Bronchial epithelial cell (primary cell): ENCODE data around the gene PEX14. TPM values are rescaled to one million over a fixed set of nuclear protein-coding genes. Genes with fewer than 3 reads are reported as not detected.

ENCODE experiments used
- DNase-seq: peaks from one replicate; pipeline ENCODE4 v3.0.0-alpha.2; 2010; ENCODE audit warnings: low read depth
- FAIRE-seq: peaks from 2 replicates; lab custom pipeline; 2011; peaks lifted over from hg19 to GRCh38; lab: Jason Lieb, UNC
- H3K27me3 ChIP-seq: 2 replicates; pipeline ENCODE4 v1.5.1; 2011; ENCODE audit warnings: low read length; ENCODE audit not compliant: control insufficient read depth, insufficient read depth
- H3K36me3 ChIP-seq: 2 replicates; pipeline ENCODE4 v1.5.1; 2011; ENCODE audit warnings: low read length; ENCODE audit not compliant: control insufficient read depth, insufficient read depth
- H3K4me3 ChIP-seq: 2 replicates; pipeline ENCODE4 v1.5.1; 2011; ENCODE audit warnings: mild to moderate bottlenecking, low read depth, low read length, control low read depth
- total RNA-seq: library from RNA; depleted of rRNA; stranded (reverse); fragments of >200 nt; gene quantifications from 2 replicates; pipeline ENCODE4 v1.2.1, GENCODE V29; 2014
- TF ChIP-seq, protein P1 (sequence below): IDR thresholded peaks from 2 replicates; pipeline ENCODE4 v1.5.1; 2011; ENCODE audit warnings: mild to moderate bottlenecking, moderate library complexity, low read length, control low read depth, inconsistent platforms; ENCODE audit not compliant: insufficient read depth, severe bottlenecking

PEX14 gene
- total RNA-seq, 1 donor from 2014 or later = 8.7 TPM

DNA sequence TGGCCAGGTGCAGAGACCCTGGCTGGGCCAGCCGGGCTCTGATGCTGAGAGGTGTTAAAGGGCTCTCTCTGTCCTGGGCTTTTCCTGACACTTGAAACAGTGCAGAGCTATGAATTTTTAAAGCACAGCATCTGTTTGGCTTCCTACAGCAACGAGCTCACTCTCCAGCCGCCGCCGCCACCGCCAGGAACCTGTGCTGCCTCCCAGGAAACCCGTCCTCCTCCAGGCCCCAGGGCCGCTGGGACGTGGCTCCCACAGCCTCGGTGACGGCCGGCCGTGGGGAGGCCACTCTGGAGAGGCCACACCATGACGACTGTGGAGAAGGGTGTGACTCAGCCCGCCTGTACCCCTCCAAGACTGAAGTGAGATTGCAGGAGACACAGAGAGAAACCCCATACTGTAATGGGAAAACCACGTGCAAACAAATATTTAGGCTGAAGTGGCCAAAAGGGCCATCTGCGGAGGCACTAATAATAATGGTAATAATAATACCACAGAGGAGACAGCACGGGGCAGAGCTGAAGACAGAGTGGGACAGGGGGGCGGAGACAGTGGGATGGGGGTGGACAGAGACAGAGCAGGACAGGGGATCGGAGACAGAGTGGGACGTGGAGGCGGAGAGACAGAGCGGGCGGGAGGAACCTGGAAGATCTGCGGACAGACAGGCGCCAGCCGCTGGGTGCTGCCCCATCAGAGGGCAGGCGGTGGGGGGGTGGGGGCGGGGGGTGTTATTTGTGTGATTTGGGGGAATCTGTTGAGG, 182.5 kb downstream of the PEX14 start:
- H3K36me3 ChIP-seq = peaks cover 28% of the 10 kb centered on the region
- H3K4me3 ChIP-seq = no peak overlapping the region
- TF ChIP-seq, protein P1, sequence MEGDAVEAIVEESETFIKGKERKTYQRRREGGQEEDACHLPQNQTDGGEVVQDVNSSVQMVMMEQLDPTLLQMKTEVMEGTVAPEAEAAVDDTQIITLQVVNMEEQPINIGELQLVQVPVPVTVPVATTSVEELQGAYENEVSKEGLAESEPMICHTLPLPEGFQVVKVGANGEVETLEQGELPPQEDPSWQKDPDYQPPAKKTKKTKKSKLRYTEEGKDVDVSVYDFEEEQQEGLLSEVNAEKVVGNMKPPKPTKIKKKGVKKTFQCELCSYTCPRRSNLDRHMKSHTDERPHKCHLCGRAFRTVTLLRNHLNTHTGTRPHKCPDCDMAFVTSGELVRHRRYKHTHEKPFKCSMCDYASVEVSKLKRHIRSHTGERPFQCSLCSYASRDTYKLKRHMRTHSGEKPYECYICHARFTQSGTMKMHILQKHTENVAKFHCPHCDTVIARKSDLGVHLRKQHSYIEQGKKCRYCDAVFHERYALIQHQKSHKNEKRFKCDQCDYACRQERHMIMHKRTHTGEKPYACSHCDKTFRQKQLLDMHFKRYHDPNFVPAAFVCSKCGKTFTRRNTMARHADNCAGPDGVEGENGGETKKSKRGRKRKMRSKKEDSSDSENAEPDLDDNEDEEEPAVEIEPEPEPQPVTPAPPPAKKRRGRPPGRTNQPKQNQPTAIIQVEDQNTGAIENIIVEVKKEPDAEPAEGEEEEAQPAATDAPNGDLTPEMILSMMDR = no peak
- DNase-seq (no peak), FAIRE-seq (no peak)
- no peaks in the 10 kb centered on the region for H3K27me3 ChIP-seq

DNA sequence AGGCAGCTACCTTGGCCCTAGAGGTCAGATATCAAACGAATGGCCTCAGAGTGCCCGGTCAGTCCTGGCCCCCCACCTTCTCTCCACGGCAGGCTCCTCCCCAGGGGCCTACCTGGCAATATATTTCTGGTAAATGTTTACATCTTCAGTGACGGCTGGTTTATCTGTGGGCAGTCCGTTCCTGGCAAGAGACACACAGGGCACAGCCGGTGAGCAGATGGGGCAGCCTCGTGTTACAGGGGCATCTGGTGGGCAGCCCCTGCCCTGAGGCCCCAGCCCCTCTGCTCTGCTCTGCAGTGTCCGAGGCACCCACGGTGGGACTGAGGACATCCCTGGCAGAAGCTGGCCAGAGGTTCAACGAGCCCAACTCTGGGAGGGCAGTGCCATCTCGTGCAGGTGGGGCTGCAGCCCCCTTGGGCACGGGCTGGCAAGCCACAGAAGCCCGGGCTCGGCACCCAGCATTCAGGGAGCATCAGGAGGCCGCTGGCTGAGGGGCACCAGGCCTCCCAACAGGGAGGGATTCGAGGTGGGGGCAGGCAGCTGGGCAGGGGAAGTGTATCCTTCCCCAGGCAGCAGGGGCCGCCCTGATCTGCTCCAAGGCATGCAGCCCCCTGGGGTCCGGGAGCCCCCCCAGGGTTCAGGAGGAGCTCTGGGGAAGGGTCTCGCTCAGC, 183.8 kb downstream of the PEX14 start:
- FAIRE-seq = no peak
- no peak for DNase-seq
- TF ChIP-seq, protein P1 = no peak
- Histone ChIP-seq H3K36me3 (peaks cover 28% of the 10 kb centered on the region), H3K4me3 (no peak overlapping the region), H3K27me3 (no peaks in the 10 kb centered on the region)

GRCh38 chr1:10659218-10659617, 184.5 kb downstream of the PEX14 start:
- TF ChIP-seq, protein P1 = no peak
- no peaks in the 10 kb centered on the region for H3K27me3 ChIP-seq
- DNase-seq (no peak), FAIRE-seq (no peak)
- no peak overlapping the region for H3K4me3 ChIP-seq
- H3K36me3 ChIP-seq = peaks cover 23% of the 10 kb centered on the region

GRCh38 chr1:10659646-10660540, 185.1 kb downstream of the PEX14 start:
- Histone ChIP-seq H3K27me3 (no peaks in the 10 kb centered on the region), H3K36me3 (peaks cover 22% of the 10 kb centered on the region), H3K4me3 (no peak overlapping the region)
- FAIRE-seq (no peak), DNase-seq (no peak)
- TF ChIP-seq, protein P1 = no peak

DNA sequence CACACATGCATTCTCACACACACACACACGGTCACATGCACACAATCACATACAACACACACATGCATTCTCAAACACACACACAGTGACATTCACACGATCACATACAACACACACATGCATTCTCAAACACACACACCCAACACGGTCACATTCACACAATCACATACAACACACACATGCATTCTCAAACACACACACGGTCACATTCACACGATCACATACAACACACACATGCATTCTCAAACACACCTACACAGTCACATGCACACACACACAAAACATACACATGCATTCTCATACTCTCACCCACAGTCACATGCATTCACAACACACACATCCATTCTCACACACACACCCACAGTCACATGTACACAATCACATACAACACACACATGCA, 186.7 kb downstream of the PEX14 start:
- H3K36me3 ChIP-seq = peaks cover 15% of the 10 kb centered on the region
- H3K27me3 ChIP-seq = no peaks in the 10 kb centered on the region
- H3K4me3 ChIP-seq = no peak overlapping the region
- DNase-seq = no peak
- FAIRE-seq = peak; percentile 99
- TF ChIP-seq, protein P1 = no peak
